Hematopoietic multipotent progenitor cell treated with erythropoietin and hydrocortisone succinate and interleukin-3 and kit ligand, for 4 days (in vitro differentiated cells): Measurements from ENCODE around the gene CYTH3.

ENCODE experiments used
- DNase-seq: peaks from one replicate; pipeline ENCODE4 v3.0.0-alpha.2; 2015

Gene CYTH3

GRCh38 chr7:6256109-6256483 is 16.3 kb downstream of the CYTH3 start:
- DNase-seq, result no peak

- DNase-seq, result no peak
These were observed 17.6 kb downstream of the CYTH3 start for GRCh38 chr7:6254866-6255265.

- DNase-seq, result no peak
These were observed 19.7 kb downstream of the CYTH3 start for GRCh38 chr7:6252748-6253147.

GRCh38 chr7:6252341-6252746 is 20.1 kb downstream of the CYTH3 start:
- no peak for DNase-seq

- no peak for DNase-seq
These were observed 20.8 kb downstream of the CYTH3 start for GRCh38 chr7:6251653-6252052.

- no peak for DNase-seq
These were observed 22.0 kb downstream of the CYTH3 start for GRCh38 chr7:6250364-6250833.

GRCh38 chr7:6249043-6249442 is 23.4 kb downstream of the CYTH3 start:
- DNase-seq, result no peak

- DNase-seq, result no peak
These were observed 23.8 kb downstream of the CYTH3 start for GRCh38 chr7:6248581-6248980.

GRCh38 chr7:6246251-6246917 is 26.0 kb downstream of the CYTH3 start:
- DNase-seq, result no peak

- DNase-seq, result no peak
These were observed 28.4 kb downstream of the CYTH3 start for GRCh38 chr7:6244021-6244420.

GRCh38 chr7:6243168-6243567 is 29.3 kb downstream of the CYTH3 start:
- no peak for DNase-seq

- no peak for DNase-seq
These were observed 29.9 kb downstream of the CYTH3 start for GRCh38 chr7:6242561-6242960.

- no peak for DNase-seq
These were observed 30.8 kb downstream of the CYTH3 start for GRCh38 chr7:6241607-6241973.

- no peak for DNase-seq
These were observed 34.0 kb downstream of the CYTH3 start for GRCh38 chr7:6238309-6238925.

GRCh38 chr7:6237730-6238129 is 34.7 kb downstream of the CYTH3 start:
- no peak for DNase-seq

- no peak for DNase-seq
These were observed 35.4 kb downstream of the CYTH3 start for GRCh38 chr7:6237011-6237410.

GRCh38 chr7:6235029-6235871 is 37.2 kb downstream of the CYTH3 start:
- DNase-seq, result no peak

- DNase-seq, result no peak
These were observed 38.0 kb downstream of the CYTH3 start for GRCh38 chr7:6234384-6234783.

- DNase-seq, result peak; percentile 74
These were observed 39.9 kb downstream of the CYTH3 start for GRCh38 chr7:6232534-6232933.

- no peak for DNase-seq
These were observed 40.3 kb downstream of the CYTH3 start for GRCh38 chr7:6232116-6232515.

GRCh38 chr7:6231184-6231583 is 41.2 kb downstream of the CYTH3 start:
- no peak for DNase-seq

- peak; percentile 73 for DNase-seq
These were observed 43.1 kb downstream of the CYTH3 start for GRCh38 chr7:6229284-6229683.

GRCh38 chr7:6228361-6229229 is 43.8 kb downstream of the CYTH3 start:
- DNase-seq, result peak; percentile 96
